H4 (cell line): ENCODE results near the gene GCKR. TPM values are rescaled to one million over a fixed set of nuclear protein-coding genes. Genes with fewer than 3 reads are reported as not detected.
"Not testable (repeated sequence)": the region's sequence is repeated elsewhere in the genome, so short reads cannot be mapped to it uniquely, and the experiment has no call there.

Source experiments
- DNase-seq: peaks from one replicate; pipeline ENCODE4 v3.0.0-alpha.2; 2015; ENCODE audit warnings: low spot score
- total RNA-seq: library from RNA; depleted of rRNA; stranded (reverse); fragments of >200 nt; shearing (Covaris generic); gene quantifications from 2 replicates; pipeline ENCODE4 v1.2.3, GENCODE V29; 2014

The GCKR gene
- total RNA-seq, 1 experiment from 2014 or later: not detected

GRCh38 chr2:27509326-27509725, 12.7 kb downstream of the GCKR start:
- DNase-seq: peak; percentile 83

- no peak for DNase-seq
Measured at GRCh38 chr2:27518113-27518781, 21.6 kb downstream of the GCKR start.

- DNase-seq: no peak
Measured at GRCh38 chr2:27518782-27519113, 22.1 kb downstream of the GCKR start.

- DNase-seq: no peak
Measured at GRCh38 chr2:27520316-27520715, 23.7 kb downstream of the GCKR start.

- no peak for DNase-seq
Measured at GRCh38 chr2:27522400-27522945, 25.8 kb downstream of the GCKR start.

- DNase-seq: no peak
Measured at GRCh38 chr2:27527182-27527581, 30.5 kb downstream of the GCKR start.

GRCh38 chr2:27531983-27532382, 35.3 kb downstream of the GCKR start:
- DNase-seq: no peak

- no peak for DNase-seq
Measured at GRCh38 chr2:27537287-27537686, 40.6 kb downstream of the GCKR start.

- not testable (repeated sequence) for DNase-seq
Measured at GRCh38 chr2:27538839-27539450, 42.3 kb downstream of the GCKR start.

GRCh38 chr2:27539649-27540048, 43.0 kb downstream of the GCKR start:
- not testable (repeated sequence) for DNase-seq

GRCh38 chr2:27544143-27544821, 47.6 kb downstream of the GCKR start:
- no peak for DNase-seq

- no peak for DNase-seq
Measured at GRCh38 chr2:27545348-27546141, 48.9 kb downstream of the GCKR start.

GRCh38 chr2:27549303-27549702, 52.7 kb downstream of the GCKR start:
- no peak for DNase-seq

- no peak for DNase-seq
Measured at GRCh38 chr2:27551514-27551913, 54.9 kb downstream of the GCKR start.

GRCh38 chr2:27552941-27553340, 56.3 kb downstream of the GCKR start:
- no peak for DNase-seq

- DNase-seq: not testable (repeated sequence)
Measured at GRCh38 chr2:27554451-27554850, 57.8 kb downstream of the GCKR start.

GRCh38 chr2:27559228-27559627, 62.6 kb downstream of the GCKR start:
- DNase-seq: no peak

GRCh38 chr2:27561060-27561459, 64.4 kb downstream of the GCKR start:
- DNase-seq: no peak

GRCh38 chr2:27566628-27567027, 70.0 kb downstream of the GCKR start:
- no peak for DNase-seq

GRCh38 chr2:27569398-27569797, 72.8 kb downstream of the GCKR start:
- no peak for DNase-seq

- no peak for DNase-seq
Measured at GRCh38 chr2:27571197-27571596, 74.6 kb downstream of the GCKR start.

GRCh38 chr2:27571681-27572080, 75.0 kb downstream of the GCKR start:
- no peak for DNase-seq
